Activated CD4-positive, alpha-beta memory T cell treated with anti-CD3 and anti-CD28 coated beads, Interleukin-2, amount 10 ng/mL, durations not matched to agents 7 days and 5 days (primary cell): ENCODE measurements around the gene ERC2. TPM values are rescaled to one million over a fixed set of nuclear protein-coding genes. Genes with fewer than 3 reads are reported as not detected.

Source experiments
- CTCF ChIA-PET: fragments of 350-600 bp; sonication (Branson Sonifier 250); formaldehyde crosslinking; loops from one replicate; lab custom pipeline; 2021; ENCODE audit warnings: antibody characterized with exemption, inconsistent platforms; lab: Charles Lee
- POLR2A ChIA-PET: fragments of 350-600 bp; sonication (Branson Sonifier 250); formaldehyde crosslinking; loops from one replicate; lab custom pipeline; 2021; ENCODE audit warnings: antibody characterized with exemption; lab: Charles Lee
- DNase-seq: peaks from one replicate; pipeline ENCODE4 v3.0.0-alpha.2; 2020
- H3K27ac Mint-ChIP-seq: one replicate; pipeline ENCODE4 v1.8.0; 2021; ENCODE audit warnings: mild to moderate bottlenecking, mixed read lengths
- H3K27me3 Mint-ChIP-seq: one replicate; pipeline ENCODE4 v1.8.0; 2021; ENCODE audit warnings: mixed read lengths
- H3K36me3 Mint-ChIP-seq: one replicate; pipeline ENCODE4 v1.8.0; 2021; ENCODE audit warnings: low read depth, mixed read lengths
- H3K4me1 Mint-ChIP-seq: one replicate; pipeline ENCODE4 v1.8.0; 2021; ENCODE audit warnings: mixed read lengths
- H3K4me3 Mint-ChIP-seq: one replicate; pipeline ENCODE4 v1.8.0; 2021; ENCODE audit warnings: mild to moderate bottlenecking, mixed read lengths
- H3K9me3 Mint-ChIP-seq: one replicate; pipeline ENCODE4 v1.8.0; 2021; ENCODE audit warnings: mixed read lengths
- total RNA-seq, 2 experiments: library from RNA; stranded (reverse); gene quantifications; one replicate each; pipeline ENCODE4 v1.2.3, GENCODE V29; 2021

Gene ERC2
- total RNA-seq, 2 experiments from 2014 or later, result not detected

GRCh38 chr3:56061279-56061626 lies 407.0 kb downstream of the ERC2 start:
- CTCF ChIA-PET, result no interaction called here
- Mint-ChIP-seq H3K27ac (no peak overlapping the region), H3K9me3 (no peaks in the 10 kb centered on the region), H3K4me1 (no peaks in the 10 kb centered on the region), H3K36me3 (no peaks in the 10 kb centered on the region), H3K4me3 (no peak overlapping the region), H3K27me3 (no peaks in the 10 kb centered on the region)
- POLR2A ChIA-PET, result no interaction called here
- DNase-seq, result no peak

GRCh38 chr3:56060521-56061278 lies 407.6 kb downstream of the ERC2 start:
- Mint-ChIP-seq H3K4me3 (no peak overlapping the region), H3K27ac (no peak overlapping the region), H3K27me3 (no peaks in the 10 kb centered on the region), H3K9me3 (no peaks in the 10 kb centered on the region), H3K4me1 (no peaks in the 10 kb centered on the region), H3K36me3 (no peaks in the 10 kb centered on the region)
- POLR2A ChIA-PET, result no interaction called here
- CTCF ChIA-PET, result no interaction called here
- DNase-seq, result no peak

GRCh38 chr3:56059731-56060130 lies 408.5 kb downstream of the ERC2 start:
- DNase-seq, result no peak
- Mint-ChIP-seq H3K36me3 (no peaks in the 10 kb centered on the region), H3K27me3 (no peaks in the 10 kb centered on the region), H3K4me3 (no peak overlapping the region), H3K27ac (no peak overlapping the region), H3K9me3 (no peaks in the 10 kb centered on the region), H3K4me1 (no peaks in the 10 kb centered on the region)
- ChIA-PET POLR2A (no interaction called here), CTCF (interaction anchor here (0.6 kb wide), 1 partner anchor 424 kb away, joined by 4 read pairs; no protein-coding TSS in a partner anchor)

- Mint-ChIP-seq H3K4me1 (no peaks in the 10 kb centered on the region), H3K36me3 (no peaks in the 10 kb centered on the region), H3K27me3 (no peaks in the 10 kb centered on the region), H3K4me3 (no peak overlapping the region), H3K27ac (no peak overlapping the region), H3K9me3 (no peaks in the 10 kb centered on the region)
- no peak for DNase-seq
- CTCF ChIA-PET, result no interaction called here
- POLR2A ChIA-PET, result no interaction called here
Observed at GRCh38 chr3:56055951-56056350, 412.3 kb downstream of the ERC2 start.

GRCh38 chr3:56055546-56055945 lies 412.7 kb downstream of the ERC2 start:
- Mint-ChIP-seq H3K9me3 (no peaks in the 10 kb centered on the region), H3K36me3 (no peaks in the 10 kb centered on the region), H3K4me1 (no peaks in the 10 kb centered on the region), H3K27ac (no peak overlapping the region), H3K27me3 (no peaks in the 10 kb centered on the region), H3K4me3 (no peak overlapping the region)
- DNase-seq, result no peak
- ChIA-PET POLR2A (no interaction called here), CTCF (no interaction called here)

- Mint-ChIP-seq H3K27ac (no peak overlapping the region), H3K4me1 (no peaks in the 10 kb centered on the region), H3K4me3 (no peak overlapping the region), H3K27me3 (no peaks in the 10 kb centered on the region), H3K36me3 (no peaks in the 10 kb centered on the region), H3K9me3 (no peaks in the 10 kb centered on the region)
- POLR2A ChIA-PET, result no interaction called here
- DNase-seq, result no peak
- CTCF ChIA-PET, result no interaction called here
Observed at GRCh38 chr3:56054844-56055243, 413.4 kb downstream of the ERC2 start.

GRCh38 chr3:56053727-56054126 lies 414.5 kb downstream of the ERC2 start:
- Mint-ChIP-seq H3K27me3 (no peaks in the 10 kb centered on the region), H3K4me1 (no peaks in the 10 kb centered on the region), H3K4me3 (no peak overlapping the region), H3K27ac (no peak overlapping the region), H3K9me3 (no peaks in the 10 kb centered on the region), H3K36me3 (no peaks in the 10 kb centered on the region)
- ChIA-PET CTCF (no interaction called here), POLR2A (no interaction called here)
- no peak for DNase-seq

- ChIA-PET CTCF (no interaction called here), POLR2A (no interaction called here)
- DNase-seq, result no peak
- Mint-ChIP-seq H3K36me3 (no peaks in the 10 kb centered on the region), H3K4me3 (no peak overlapping the region), H3K27me3 (no peaks in the 10 kb centered on the region), H3K4me1 (no peaks in the 10 kb centered on the region), H3K27ac (no peak overlapping the region), H3K9me3 (no peaks in the 10 kb centered on the region)
Observed at GRCh38 chr3:56052188-56052587, 416.1 kb downstream of the ERC2 start.

GRCh38 chr3:56051052-56051451 lies 417.2 kb downstream of the ERC2 start:
- no peak overlapping the region for H3K27ac Mint-ChIP-seq

GRCh38 chr3:56048946-56049345 lies 419.3 kb downstream of the ERC2 start:
- no peaks in the 10 kb centered on the region for H3K9me3 Mint-ChIP-seq

More at GRCh38 chr3:56051052-56051451, 417.2 kb downstream of the ERC2 start:
- POLR2A ChIA-PET, result no interaction called here
- Mint-ChIP-seq H3K9me3 (no peaks in the 10 kb centered on the region), H3K4me1 (no peaks in the 10 kb centered on the region), H3K36me3 (no peaks in the 10 kb centered on the region), H3K27me3 (no peaks in the 10 kb centered on the region), H3K4me3 (no peak overlapping the region)
- DNase-seq, result no peak
- CTCF ChIA-PET, result no interaction called here

GRCh38 chr3:56048331-56048730 lies 419.9 kb downstream of the ERC2 start:
- CTCF ChIA-PET, result no interaction called here

More at GRCh38 chr3:56048946-56049345, 419.3 kb downstream of the ERC2 start:
- Mint-ChIP-seq H3K4me3 (no peak overlapping the region), H3K27ac (no peak overlapping the region), H3K4me1 (no peaks in the 10 kb centered on the region), H3K36me3 (no peaks in the 10 kb centered on the region), H3K27me3 (no peaks in the 10 kb centered on the region)
- POLR2A ChIA-PET, result no interaction called here
- DNase-seq, result no peak
- CTCF ChIA-PET, result no interaction called here

GRCh38 chr3:56042326-56042951 lies 425.8 kb downstream of the ERC2 start:
- no peak overlapping the region for H3K27ac Mint-ChIP-seq
- H3K36me3 Mint-ChIP-seq, result no peaks in the 10 kb centered on the region
- H3K4me3 Mint-ChIP-seq, result no peak overlapping the region
- H3K4me1 Mint-ChIP-seq, result no peaks in the 10 kb centered on the region
- CTCF ChIA-PET, result no interaction called here
- no peaks in the 10 kb centered on the region for H3K9me3 Mint-ChIP-seq
- no peaks in the 10 kb centered on the region for H3K27me3 Mint-ChIP-seq
- POLR2A ChIA-PET, result no interaction called here
- no peak for DNase-seq

More at GRCh38 chr3:56048331-56048730, 419.9 kb downstream of the ERC2 start:
- Mint-ChIP-seq H3K36me3 (no peaks in the 10 kb centered on the region), H3K4me1 (no peaks in the 10 kb centered on the region), H3K27ac (no peak overlapping the region), H3K27me3 (no peaks in the 10 kb centered on the region), H3K4me3 (no peak overlapping the region), H3K9me3 (no peaks in the 10 kb centered on the region)
- no peak for DNase-seq
- POLR2A ChIA-PET, result no interaction called here

GRCh38 chr3:56025326-56025725 lies 442.9 kb downstream of the ERC2 start:
- Mint-ChIP-seq H3K9me3 (no peaks in the 10 kb centered on the region), H3K27ac (no peak overlapping the region), H3K4me3 (no peak overlapping the region), H3K4me1 (no peaks in the 10 kb centered on the region), H3K27me3 (no peaks in the 10 kb centered on the region), H3K36me3 (no peaks in the 10 kb centered on the region)
- POLR2A ChIA-PET, result no interaction called here
- CTCF ChIA-PET, result no interaction called here
- no peak for DNase-seq

GRCh38 chr3:56023546-56023945 lies 444.7 kb downstream of the ERC2 start:
- ChIA-PET POLR2A (no interaction called here), CTCF (no interaction called here)
- no peaks in the 10 kb centered on the region for H3K27me3 Mint-ChIP-seq
- H3K36me3 Mint-ChIP-seq, result no peaks in the 10 kb centered on the region
- no peak for DNase-seq
- H3K4me3 Mint-ChIP-seq, result no peak overlapping the region
- no peak overlapping the region for H3K27ac Mint-ChIP-seq
- H3K4me1 Mint-ChIP-seq, result no peaks in the 10 kb centered on the region
- no peaks in the 10 kb centered on the region for H3K9me3 Mint-ChIP-seq
